HCT116 (cell line): Measurements from ENCODE around the gene HMGB2. TPM values are rescaled to one million over a fixed set of nuclear protein-coding genes. Genes with fewer than 3 reads are reported as not detected.
A peak's percentile ranks its signal among the peaks of the same experiment; 100 is the strongest.

Experiments used
- ATAC-seq: fragments of 200-7000 bp; cut with Tn5 transposase; 2 replicates; pipeline ENCODE4 v1.9.1; 2020; ENCODE audit warnings: mild to moderate bottlenecking, moderate library complexity
- BruUV-seq: library from RNA; stranded (reverse); fragments of 400-500 nt; replicated peaks from 2 replicates; lab custom pipeline; 2021; lab: Mats Ljungman, UMichigan
- CTCF ChIA-PET: fragments of 300-600 bp; sonication (Branson Sonifier 250); formaldehyde crosslinking; loops from one replicate; lab custom pipeline; 2021; ENCODE audit warnings: antibody characterized with exemption; lab: Charles Lee
- POLR2A ChIA-PET: fragments of 300-600, 350-600 bp; sonication (Branson Sonifier 250); formaldehyde crosslinking; loops from one replicate; lab custom pipeline; 2021; ENCODE audit warnings: antibody characterized with exemption; lab: Charles Lee
- RAD21 ChIA-PET, 2 experiments: fragments of 300-600 bp; sonication (Branson Sonifier 250); formaldehyde crosslinking; loops; one replicate each; lab custom pipeline; 2023; ENCODE audit warnings: low total read pairs in 2 of 2; ENCODE audit not compliant: uncharacterized antibody in 2 of 2, unreplicated experiment in 2 of 2, low non-redundant PET in 1 of 2; lab: Charles Lee
- DNase-seq: peaks from one replicate; pipeline ENCODE4 v3.0.0-alpha.2; 2010; ENCODE audit warnings: low read depth, low spot score
- H2AFZ ChIP-seq: fragments of 200-600 bp; shearing (Covaris generic), sonication (generic); 2 replicates; pipeline ENCODE4 v1.6.1; 2017; ENCODE audit warnings: low read depth, mixed run types, mixed read lengths, antibody characterized with exemption, low read length; ENCODE audit not compliant: poor library complexity, severe bottlenecking
- H3K27ac ChIP-seq: 2 replicates; pipeline ENCODE4 v1.5.1; 2012; ENCODE audit warnings: low read depth, low read length
- H3K27me3 ChIP-seq: fragments of 200-600 bp; sonication (generic); 2 replicates; pipeline ENCODE4 v1.6.1; 2016; ENCODE audit warnings: mixed run types, low read length, mixed read lengths; ENCODE audit not compliant: insufficient read depth
- H3K36me3 ChIP-seq, 2 experiments: fragments of 200-500 bp in 1 of 2; fragments of 200-600 bp in 1 of 2; sonication (Bioruptor generic) in 1 of 2; sonication (generic) in 1 of 2; 2 replicates each; pipeline versions ENCODE4 v1.5.1 to v1.6.1; 2014 to 2016; ENCODE audit warnings: low read length in 2 of 2, inconsistent platforms in 1 of 2, mixed read lengths in 1 of 2, mixed run types in 1 of 2; ENCODE audit not compliant: insufficient read depth in 2 of 2, control insufficient read depth in 1 of 2
- H3K4me1 ChIP-seq, 2 experiments: fragments of 200-600 bp in 1 of 2; sonication (generic) in 1 of 2; 2 replicates each; pipeline versions ENCODE4 v1.5.1 to v1.6.1; 2012 to 2017; ENCODE audit warnings: low read length in 2 of 2, inconsistent platforms in 1 of 2, mild to moderate bottlenecking in 1 of 2, mixed read lengths in 1 of 2, mixed run types in 1 of 2, moderate library complexity in 1 of 2; ENCODE audit not compliant: insufficient read depth in 2 of 2, control insufficient read depth in 1 of 2
- H3K4me2 ChIP-seq: fragments of 200-600 bp; sonication (generic); 2 replicates; pipeline ENCODE4 v1.6.1; 2017; ENCODE audit warnings: mixed run types, low read length, mixed read lengths
- H3K4me3 ChIP-seq, 2 experiments: fragments of 200-600 bp in 1 of 2; sonication (generic) in 1 of 2; replicated peaks in 1 of 2; 2 replicates each; pipeline ENCODE4 v1.5.1; 2011 to 2016; ENCODE audit warnings: low read length in 2 of 2, control low read depth in 1 of 2, low read depth in 1 of 2, mild to moderate bottlenecking in 1 of 2, mixed read lengths in 1 of 2, mixed run types in 1 of 2
- H3K79me2 ChIP-seq: fragments of 200-600 bp; sonication (generic); 2 replicates; pipeline ENCODE4 v1.6.1; 2017; ENCODE audit warnings: mild to moderate bottlenecking, mixed run types, low read length, moderate library complexity, mixed read lengths; ENCODE audit not compliant: insufficient read depth
- H3K9ac ChIP-seq: fragments of 200-600 bp; sonication (generic); 2 replicates; pipeline ENCODE4 v1.6.1; 2016; ENCODE audit warnings: low read length, mixed read lengths
- H3K9me2 ChIP-seq: fragments of 200-600 bp; sonication (generic), shearing (Covaris generic); 2 replicates; pipeline ENCODE4 v1.6.1; 2017; ENCODE audit warnings: mixed run types, mild to moderate bottlenecking, moderate library complexity; ENCODE audit not compliant: insufficient read depth
- H3K9me3 ChIP-seq, 2 experiments: fragments of 200-500 bp in 1 of 2; fragments of 200-600 bp in 1 of 2; sonication (Bioruptor generic) in 1 of 2; sonication (generic) in 1 of 2; 2 replicates each; pipeline ENCODE4 v1.6.1; 2014 to 2017; ENCODE audit warnings: low read length in 2 of 2, mixed read lengths in 2 of 2, inconsistent platforms in 1 of 2, low read depth in 1 of 2, mild to moderate bottlenecking in 1 of 2, mixed run types in 1 of 2, moderate library complexity in 1 of 2; ENCODE audit not compliant: control insufficient read depth in 1 of 2, insufficient read depth in 1 of 2
- H4K20me1 ChIP-seq: fragments of 200-600 bp; sonication (generic), shearing (Covaris generic); 2 replicates; pipeline ENCODE4 v1.6.1; 2017; ENCODE audit warnings: mixed run types, mild to moderate bottlenecking, moderate library complexity; ENCODE audit not compliant: insufficient read depth
- CEBPB ChIP-seq: IDR thresholded peaks from 2 replicates; pipeline ENCODE4 v1.6.1; 2012; ENCODE audit warnings: low read depth
- EZH2 ChIP-seq: fragments of 200-600 bp; sonication (generic); IDR thresholded peaks from 2 replicates; pipeline ENCODE4 v1.6.1; 2017; ENCODE audit warnings: antibody characterized with exemption, mixed run types
- POLR2AphosphoS5 ChIP-seq: IDR thresholded peaks from 2 replicates; pipeline ENCODE4 v1.6.1; 2011; ENCODE audit warnings: mild to moderate bottlenecking, low read depth, low read length, moderate library complexity
- SIN3A ChIP-seq: IDR thresholded peaks from 2 replicates; pipeline ENCODE4 v1.6.1; 2012; ENCODE audit warnings: low read depth
- SRF ChIP-seq: IDR thresholded peaks from 2 replicates; pipeline ENCODE4 v1.6.1; 2012; ENCODE audit warnings: low read depth
- intact Hi-C: fragments of 100-400 bp; cut with micrococcal nuclease; formaldehyde crosslinking; loops from 2 replicates; pipeline ENCODE4 v1.10.0; 2022
- total RNA-seq: library from RNA; stranded (reverse); gene quantifications from one replicate; pipeline ENCODE4 v1.2.1, GENCODE V29; 2021; ENCODE audit not compliant: unreplicated experiment

Gene HMGB2
- total RNA-seq, 1 experiment from 2014 or later: 388 TPM

DNA sequence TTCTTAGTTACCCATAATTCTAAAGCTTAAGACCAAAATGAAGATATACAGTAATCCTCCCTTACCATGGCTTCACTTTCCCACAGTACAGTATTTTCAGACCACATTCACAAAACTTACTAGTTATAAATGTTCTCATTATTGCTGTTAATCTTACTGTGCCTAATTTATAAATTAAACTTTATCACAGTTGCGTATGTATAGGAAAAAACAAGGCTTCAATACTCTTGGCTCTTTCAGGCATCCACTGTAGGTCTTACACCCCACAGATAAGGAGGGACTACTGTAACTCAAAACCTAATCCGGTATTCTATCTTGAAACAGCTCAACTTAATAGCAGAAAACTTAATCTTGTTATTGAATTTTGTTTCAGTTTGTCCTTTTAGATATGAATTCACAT, 3.6 kb downstream of the HMGB2 start:
- intact Hi-C loops: no loop called here
- peaks cover 12 to 38% of the 10 kb centered on the region in 2 experiments; a peak in 3 of 4 replicates for H3K36me3 ChIP-seq

GRCh38 chr4:173328236-173328901, 5.8 kb downstream of the HMGB2 start:
- DNase-seq: no peak
- intact Hi-C loops: loop anchor here (10.0 kb wide), 1 partner anchor 986 kb away; no protein-coding TSS in a partner anchor
- peaks cover 4 to 9% of the 10 kb centered on the region in 2 experiments; a peak in 3 of 4 replicates for H3K4me1 ChIP-seq
- ChIA-PET POLR2A (no interaction called here), CTCF (interaction anchor here (1.7 kb wide), 1 partner anchor 9 kb away, joined by 7 read pairs; no protein-coding TSS in a partner anchor), RAD21 (no interaction called here)
- H3K9ac ChIP-seq: no peak overlapping the region
- H4K20me1 ChIP-seq: no peaks in the 10 kb centered on the region
- H3K4me3 ChIP-seq: no peak overlapping the region
- peaks cover 12 to 38% of the 10 kb centered on the region in 2 experiments; a peak in 3 of 4 replicates for H3K36me3 ChIP-seq
- H3K27ac ChIP-seq: no peak overlapping the region
- no TSS peak for BruUV-seq
- TF ChIP-seq CEBPB: no peak
- TF ChIP-seq SRF: no peak
- TF ChIP-seq SIN3A: peak; percentile 30; the same call in 1 of the 2 replicates
- no peak overlapping the region for H3K4me2 ChIP-seq
- ATAC-seq: no peak
- no peak overlapping the region for H2AFZ ChIP-seq
- H3K9me3 ChIP-seq: no peaks in the 10 kb centered on the region
- no peaks in the 10 kb centered on the region for H3K27me3 ChIP-seq
- H3K9me2 ChIP-seq: no peaks in the 10 kb centered on the region
- H3K79me2 ChIP-seq: peaks cover 30% of the 10 kb centered on the region

More for the DNA sequence above, 3.6 kb downstream of the HMGB2 start:
- Histone ChIP-seq H3K4me2 (no peak overlapping the region), H3K4me3 (no peak overlapping the region), H3K9me2 (no peaks in the 10 kb centered on the region), H3K79me2 (peaks cover 39% of the 10 kb centered on the region), H3K9ac (no peak overlapping the region), H4K20me1 (no peaks in the 10 kb centered on the region), H2AFZ (no peak overlapping the region), H3K9me3 (no peaks in the 10 kb centered on the region), H3K27me3 (no peaks in the 10 kb centered on the region), H3K4me1 (peaks cover 4 to 15% of the 10 kb centered on the region in 2 experiments; a peak in 3 of 4 replicates), H3K27ac (no peak overlapping the region)
- BruUV-seq: no TSS peak
- DNase-seq: no peak
- RAD21 ChIA-PET: no interaction called here
- TF ChIP-seq EZH2 (no peak), POLR2AphosphoS5 (peak; percentile 9; the same call in 1 of the 2 replicates)
- POLR2A ChIA-PET: interaction anchor here (4.9 kb wide), 1 partner anchor 40 kb away, joined by 54 read pairs; the partner anchor contains the start of gene SAP30
- CTCF ChIA-PET: no interaction called here
- ATAC-seq: no peak
